CD4-positive, alpha-beta T cell treated with Interleukin-2 at 100 ng/mL for 4 hours (primary cell): ENCODE results near the gene RHOF.
A peak's percentile ranks its signal among the peaks of the same experiment; 100 is the strongest.

ENCODE experiments used
- DNase-seq: peaks from one replicate; pipeline ENCODE4 v3.0.0-alpha.2; 2020; ENCODE audit warnings: low spot score

Gene RHOF

GRCh38 chr12:121804417-121805111, 11.1 kb upstream of the RHOF start:
- DNase-seq, result peak; percentile 67

- peak; percentile 50 for DNase-seq
Observed at GRCh38 chr12:121803861-121804416, 10.5 kb upstream of the RHOF start, which contains the start of gene SETD1B. Gene SETD1B (plus strand): TSS chr12:121804009. CDS start chr12:121804738, 729 bp downstream.

DNA sequence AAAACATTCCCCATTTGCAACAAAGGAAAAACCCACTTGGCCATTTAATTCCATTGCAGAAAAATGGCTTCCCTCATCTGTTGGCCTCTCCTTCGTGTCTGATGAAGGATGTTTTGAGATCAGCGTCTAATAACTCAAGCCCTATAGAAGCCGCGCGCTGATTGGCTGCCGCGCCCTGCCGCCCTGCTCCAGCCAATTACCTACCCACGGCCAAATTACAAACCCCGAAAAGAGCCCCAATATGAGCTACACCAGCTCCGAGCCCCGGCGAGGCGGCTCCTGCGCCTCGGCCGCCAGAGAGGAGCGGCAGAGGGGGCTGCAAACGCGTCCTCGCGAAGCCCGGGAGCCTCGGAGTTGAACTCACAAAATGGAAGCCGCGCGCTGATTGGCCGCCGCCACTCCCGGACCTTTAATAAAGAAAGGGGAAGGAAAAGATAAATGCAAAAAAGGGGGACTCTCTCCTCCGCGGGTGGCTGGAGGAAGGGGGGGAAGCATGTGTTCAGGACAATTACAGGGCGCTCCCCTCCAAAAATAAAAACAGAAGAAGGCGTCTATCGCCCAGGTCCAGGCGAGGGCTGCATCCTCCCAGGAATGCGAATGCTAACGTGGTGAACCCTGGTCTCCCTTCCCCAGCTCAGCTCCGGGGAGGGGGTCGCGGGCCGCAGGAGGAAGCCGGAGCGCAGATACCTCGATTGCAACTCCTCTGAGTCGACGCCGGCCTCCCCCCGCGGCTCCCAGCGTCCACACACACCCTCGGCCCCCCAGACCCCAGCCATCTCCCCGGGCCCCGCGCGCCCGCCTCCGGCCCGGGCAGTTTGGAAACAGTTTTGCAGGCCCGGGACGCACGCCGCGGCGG, 9.6 kb upstream of the RHOF start:
- DNase-seq, result peak; percentile 96

DNA sequence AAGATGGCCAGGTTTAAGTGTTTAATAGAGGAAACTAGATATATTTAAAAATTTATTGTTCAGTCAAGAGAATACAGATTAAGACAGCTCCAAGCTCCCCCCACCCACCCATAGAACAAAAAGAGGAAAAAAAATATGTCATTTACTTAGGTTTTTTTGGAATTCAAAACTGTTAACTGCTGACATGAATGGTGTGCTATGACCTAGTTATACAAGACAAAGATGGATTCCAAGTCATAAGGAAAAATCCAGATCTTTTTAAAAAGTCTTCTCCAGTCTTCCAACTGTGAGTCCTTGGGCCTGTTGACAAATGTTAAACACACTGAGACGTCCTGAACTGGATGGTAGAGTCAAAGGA, 9.0 kb upstream of the RHOF start:
- no peak for DNase-seq

GRCh38 chr12:121801595-121802484, 8.4 kb upstream of the RHOF start:
- DNase-seq, result peak; percentile 84

DNA sequence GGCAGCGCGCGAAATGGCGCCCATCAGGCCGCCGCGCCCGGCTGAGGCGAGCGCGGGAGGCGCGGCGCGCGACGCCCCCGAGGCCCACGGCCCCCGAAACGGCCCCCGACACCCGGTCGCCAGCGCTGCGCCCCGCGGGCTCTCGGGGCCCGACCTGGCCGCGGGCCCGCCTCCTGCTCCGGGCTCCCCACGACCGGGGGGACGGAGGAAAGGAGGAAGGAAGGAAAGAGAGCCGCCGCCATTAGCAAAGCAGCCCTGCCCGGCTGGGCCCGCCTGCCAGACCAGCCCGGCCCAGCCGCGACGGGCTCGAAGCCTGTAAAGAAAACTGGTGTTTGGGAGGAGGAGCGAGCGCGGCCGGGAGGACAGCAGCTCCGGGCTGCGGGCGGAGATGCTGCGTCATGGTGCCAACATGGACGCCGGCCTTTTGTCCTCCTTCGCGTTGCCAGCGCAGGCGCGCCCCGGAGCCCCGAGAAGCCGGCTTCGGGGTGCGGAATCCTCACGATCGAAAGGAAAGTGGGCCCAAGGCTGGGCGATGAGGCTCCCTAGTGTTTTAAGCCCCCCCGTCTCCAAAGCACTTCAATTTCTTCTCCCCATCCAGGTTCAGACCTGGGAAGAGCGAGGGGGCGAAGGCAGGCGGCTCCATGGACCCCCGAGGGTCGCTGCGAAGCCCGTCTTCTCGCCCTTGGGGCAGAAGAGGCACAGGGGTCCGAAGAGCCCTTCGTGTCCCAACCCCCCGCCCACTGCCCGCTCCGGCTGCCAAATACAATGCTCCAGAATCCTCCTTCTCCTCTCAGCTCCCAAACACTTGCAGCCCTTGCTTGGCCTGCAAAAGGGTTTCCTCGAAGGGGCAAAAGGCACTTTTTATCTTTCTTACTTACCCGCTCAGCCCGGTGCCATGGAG, 7.5 kb upstream of the RHOF start:
- peak; percentile 73 for DNase-seq

- DNase-seq, result peak; percentile 84
Observed at GRCh38 chr12:121799842-121800693, 6.6 kb upstream of the RHOF start.

- peak; percentile 69 for DNase-seq
Observed at GRCh38 chr12:121799156-121799841, 5.8 kb upstream of the RHOF start.

- DNase-seq, result no peak
Observed at GRCh38 chr12:121798787-121799155, 5.3 kb upstream of the RHOF start.

DNA sequence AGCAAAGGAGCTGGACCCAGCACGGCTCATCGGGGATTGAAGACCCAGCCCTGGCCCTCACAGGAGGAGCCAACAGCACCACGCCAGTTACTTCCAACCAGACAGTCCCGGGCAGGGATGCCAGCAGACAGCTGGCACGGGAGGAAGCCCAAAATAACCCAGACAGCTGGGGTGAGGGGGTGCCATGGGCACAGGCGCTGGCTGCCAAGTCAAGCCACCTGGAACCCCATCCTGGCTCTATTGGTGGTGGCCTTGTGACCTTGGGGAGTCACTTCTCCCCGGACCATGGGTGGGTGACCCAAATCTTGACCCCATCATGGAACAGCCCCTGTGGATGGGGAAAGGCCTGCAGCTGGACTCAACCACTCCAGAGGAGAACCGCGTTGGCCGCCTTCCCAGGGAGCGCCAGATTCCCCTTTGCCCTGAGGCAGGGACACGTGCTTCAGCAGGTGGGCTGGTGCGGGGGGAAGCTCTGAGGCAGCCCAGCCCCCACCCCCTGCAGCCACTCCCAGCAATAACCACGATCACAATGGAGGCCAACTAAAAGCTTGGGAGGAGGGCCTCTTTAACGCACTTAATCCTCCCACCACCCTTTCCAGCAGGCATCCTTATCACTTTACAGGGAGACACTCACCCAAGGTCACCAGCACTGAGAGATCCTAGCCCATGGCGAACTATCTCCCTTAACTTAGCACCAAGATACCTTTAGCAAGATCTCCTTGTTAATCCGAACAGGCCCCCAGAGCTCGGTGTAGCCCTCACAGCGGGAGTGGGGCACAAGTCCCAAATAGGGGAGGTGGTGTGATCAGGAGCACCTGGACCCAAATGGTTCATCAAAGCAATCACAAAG, 4.7 kb upstream of the RHOF start:
- DNase-seq, result no peak

- DNase-seq, result no peak
Observed at GRCh38 chr12:121796855-121797751, 3.6 kb upstream of the RHOF start.

- peak; percentile 87 for DNase-seq
Observed at GRCh38 chr12:121795034-121795968, 1.8 kb upstream of the RHOF start.

GRCh38 chr12:121794534-121795033, 1.1 kb upstream of the RHOF start:
- DNase-seq, result peak; percentile 50

DNA sequence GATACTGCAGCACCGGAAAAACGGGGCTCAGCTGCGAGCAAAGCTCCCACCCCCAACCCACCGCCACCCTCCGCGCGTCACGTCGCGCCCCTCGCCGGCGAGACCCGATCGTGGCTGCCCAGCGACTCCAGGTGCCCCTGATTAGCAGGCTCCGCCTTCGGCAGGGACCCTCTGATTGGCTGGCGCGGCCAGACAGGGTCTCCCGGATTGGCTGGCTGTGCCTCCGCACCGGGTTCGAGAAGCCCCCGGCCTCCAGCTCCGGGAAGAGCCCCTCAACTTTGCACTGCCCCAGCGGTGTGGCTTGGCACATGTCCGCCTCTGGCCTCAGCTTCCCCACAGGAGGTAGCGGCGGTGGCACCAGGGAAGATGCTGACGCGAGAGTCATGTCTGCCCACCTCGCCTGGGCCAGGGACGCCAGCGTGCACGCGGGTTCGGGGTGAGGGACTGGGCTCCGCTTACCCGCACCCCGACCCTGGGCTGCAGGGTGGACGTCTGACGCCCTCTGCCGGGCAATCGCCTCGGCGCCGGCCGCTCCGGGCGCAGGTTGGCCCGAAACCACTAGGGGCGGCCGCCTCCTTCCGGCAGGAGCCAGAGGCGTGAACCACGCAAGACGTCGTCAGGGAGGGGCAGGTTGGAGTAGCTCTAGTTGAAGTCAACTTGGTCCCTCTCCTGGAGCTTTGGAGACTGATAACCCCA, 498 bp upstream of the RHOF start:
- DNase-seq, result peak; percentile 96
